H1 (cell line): ENCODE results near the gene BLMH. TPM values are rescaled to one million over a fixed set of nuclear protein-coding genes. Genes with fewer than 3 reads are reported as not detected.

ENCODE experiments used
- GABPA ChIP-seq: IDR thresholded peaks from 2 replicates; pipeline ENCODE4 v1.6.1; 2011; ENCODE audit warnings: mild to moderate bottlenecking, low read length, moderate library complexity, borderline replicate concordance; ENCODE audit not compliant: insufficient read depth
- polyA plus RNA-seq, 7 experiments: library from polyadenylated mRNA; depleted of rRNA in 3 of 7; stranded (reverse) in 5 of 7; unstranded in 2 of 7; fragments of >200 nt in 5 of 7; fragments of 200-250 nt in 2 of 7; gene quantifications; 1 replicate in 5 of 7; 2 replicates in 1 of 7; 4 replicates in 1 of 7; pipeline versions ENCODE4 v1.2.1 to v1.2.3, GENCODE V29; 2011 to 2013; ENCODE audit warnings: missing spikeins in 2 of 7, mixed read lengths in 2 of 7
- total RNA-seq: library from RNA; stranded (reverse); fragmentation: NEBNext Ultra II Directional; extraction: Animal tissue kit (Norgen Biotek cat#: 25700); gene quantifications from 2 replicates; pipeline ENCODE4 v1.2.1, GENCODE V29; 2021

Gene BLMH
- total and polyA plus RNA-seq, 2 of the 8 experiments (the other 6 are each of a cell fraction or from before 2014, with no cell fraction given): 18.2 to 74.3 TPM

DNA sequence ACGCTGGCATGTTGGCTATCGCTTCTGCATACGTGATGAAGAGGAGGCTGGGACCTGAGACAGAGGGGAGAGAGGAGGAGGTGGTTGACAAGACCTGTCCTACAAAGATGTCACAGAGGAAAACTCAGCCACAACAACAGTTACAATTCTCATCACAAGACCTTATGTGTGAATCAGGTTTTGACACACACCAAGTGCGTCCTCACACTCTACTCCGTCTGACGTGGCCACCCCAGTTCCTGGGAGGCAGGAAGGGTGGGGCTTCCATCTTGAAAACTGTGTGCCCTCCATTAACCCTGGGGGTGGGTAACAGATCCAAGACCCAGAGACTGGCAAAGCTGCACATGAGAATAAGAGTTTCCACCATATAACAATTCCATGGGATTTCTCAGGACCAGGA lies 80.4 kb downstream of the BLMH start (continued):
- TF ChIP-seq GABPA: no peak
